H1 (cell line): Measurements from ENCODE around the gene PRADC1. TPM values are rescaled to one million over a fixed set of nuclear protein-coding genes. Genes with fewer than 3 reads are reported as not detected.

Source experiments
- CHD7 ChIP-seq: fragments of 300-600 bp; sonication (generic); IDR thresholded peaks from 2 replicates; pipeline ENCODE4 v1.7.1; 2012; ENCODE audit warnings: low read length, moderate library complexity, mild to moderate bottlenecking, inconsistent platforms; ENCODE audit not compliant: insufficient replicate concordance
- MAX ChIP-seq: IDR thresholded peaks from 2 replicates; pipeline ENCODE4 v1.6.1; 2012; ENCODE audit warnings: inconsistent platforms
- NRF1 ChIP-seq: IDR thresholded peaks from 2 replicates; pipeline ENCODE4 v1.6.1; 2011; ENCODE audit warnings: mild to moderate bottlenecking, low read depth, low read length, improper control_type of control experiment
- SUZ12 ChIP-seq: fragments of 200-600 bp; sonication (generic); IDR thresholded peaks from 2 replicates; pipeline ENCODE4 v1.6.1; 2012; ENCODE audit warnings: mild to moderate bottlenecking, inconsistent platforms, low read length, moderate library complexity, mixed read lengths
- polyA plus RNA-seq, 7 experiments: library from polyadenylated mRNA; depleted of rRNA in 3 of 7; stranded (reverse) in 5 of 7; unstranded in 2 of 7; fragments of >200 nt in 5 of 7; fragments of 200-250 nt in 2 of 7; gene quantifications; 1 replicate in 5 of 7; 2 replicates in 1 of 7; 4 replicates in 1 of 7; pipeline versions ENCODE4 v1.2.1 to v1.2.3, GENCODE V29; 2011 to 2013; ENCODE audit warnings: missing spikeins in 2 of 7, mixed read lengths in 2 of 7
- total RNA-seq: library from RNA; stranded (reverse); fragmentation: NEBNext Ultra II Directional; extraction: Animal tissue kit (Norgen Biotek cat#: 25700); gene quantifications from 2 replicates; pipeline ENCODE4 v1.2.1, GENCODE V29; 2021

PRADC1 gene
- total and polyA plus RNA-seq, 2 of the 8 experiments (the other 6 are each of a cell fraction or from before 2014, with no cell fraction given): 8.9 to 13.1 TPM

- TF ChIP-seq SUZ12 (no peak), CHD7 (no peak), MAX (no peak), NRF1 (no peak)
These were observed 22.3 kb downstream of the PRADC1 start (continued) for GRCh38 chr2:73210696-73211095.
